PC-3 (cell line): ENCODE measurements around the gene KCNT2. TPM values are rescaled to one million over a fixed set of nuclear protein-coding genes. Genes with fewer than 3 reads are reported as not detected.

ENCODE experiments used
- ATAC-seq: fragments of 200-7000 bp; cut with Tn5 transposase; 2 replicates; pipeline ENCODE4 v1.9.1; 2020; ENCODE audit warnings: mild to moderate bottlenecking, moderate library complexity
- BruUV-seq: library from RNA; stranded (reverse); fragments of 400-500 nt; replicated peaks from 2 replicates; lab custom pipeline; 2021; lab: Mats Ljungman, UMichigan
- CTCF ChIA-PET: fragments of 300-600 bp; sonication (Branson Sonifier 250); formaldehyde crosslinking; loops from one replicate; lab custom pipeline; 2022; ENCODE audit warnings: antibody characterized with exemption; lab: Charles Lee
- POLR2A ChIA-PET: fragments of 300-600 bp; sonication (Branson Sonifier 250); formaldehyde crosslinking; loops from one replicate; lab custom pipeline; 2022; ENCODE audit warnings: antibody characterized with exemption; ENCODE audit not compliant: unreplicated experiment; lab: Charles Lee
- DNase-seq: peaks from one replicate; pipeline ENCODE4 v3.0.0-alpha.2; 2015
- H2AFZ ChIP-seq: fragments of 300-600 bp; sonication (generic); 2 replicates; pipeline ENCODE4 v1.6.0; 2016; ENCODE audit warnings: antibody characterized with exemption, low read length
- H3F3A ChIP-seq: fragments of 300-600 bp; sonication (generic); one replicate; pipeline ENCODE4 v1.6.0; 2017; ENCODE audit warnings: antibody characterized with exemption, low read length, control low read depth, mild to moderate bottlenecking; ENCODE audit not compliant: unreplicated experiment
- H3K27ac ChIP-seq: fragments of 300-600 bp; sonication (generic); 2 replicates; pipeline ENCODE4 v1.5.1; 2016; ENCODE audit warnings: mild to moderate bottlenecking, low read length
- H3K27me3 ChIP-seq: fragments of 300-600 bp; sonication (generic); 2 replicates; pipeline ENCODE4 v1.6.1; 2016; ENCODE audit warnings: low read length, mixed read lengths
- H3K36me3 ChIP-seq: fragments of 300-600 bp; sonication (generic); 2 replicates; pipeline ENCODE4 v1.6.1; 2016; ENCODE audit warnings: low read depth, mixed run types, low read length, mixed read lengths
- H3K4me1 ChIP-seq: fragments of 300-600 bp; sonication (generic); 2 replicates; pipeline ENCODE4 v1.5.1; 2016; ENCODE audit warnings: low read length; ENCODE audit not compliant: insufficient read depth
- H3K4me2 ChIP-seq: fragments of 300-600 bp; sonication (generic); 2 replicates; pipeline ENCODE4 v1.6.0; 2016; ENCODE audit warnings: low read length
- H3K4me3 ChIP-seq: fragments of 300-600 bp; sonication (generic); 2 replicates; pipeline ENCODE4 v1.5.1; 2016; ENCODE audit warnings: mild to moderate bottlenecking, low read length, mixed read lengths
- H3K79me2 ChIP-seq: fragments of 300-600 bp; sonication (generic); 2 replicates; pipeline ENCODE4 v1.6.1; 2017; ENCODE audit warnings: low read length, mixed read lengths
- H3K9ac ChIP-seq: fragments of 300-600 bp; sonication (generic); 2 replicates; pipeline ENCODE4 v1.6.0; 2016; ENCODE audit warnings: mild to moderate bottlenecking, low read length
- H3K9me2 ChIP-seq: fragments of 300-600 bp; sonication (generic); replicated peaks from 2 replicates; pipeline ENCODE4 v1.6.1; 2016; ENCODE audit warnings: mixed run types, low read length, mixed read lengths
- H3K9me3 ChIP-seq: fragments of 300-600 bp; sonication (generic); 2 replicates; pipeline ENCODE4 v1.6.1; 2016; ENCODE audit warnings: low read length, mixed read lengths
- H4K20me1 ChIP-seq: fragments of 300-600 bp; sonication (generic); 2 replicates; pipeline ENCODE4 v1.6.1; 2016; ENCODE audit warnings: low read length, mixed read lengths
- EZH2 ChIP-seq: fragments of 300-600 bp; sonication (generic); IDR thresholded peaks from one replicate; pipeline ENCODE4 v1.6.1; 2017; ENCODE audit warnings: antibody characterized with exemption, mild to moderate bottlenecking, low read length; ENCODE audit not compliant: unreplicated experiment
- EZH2phosphoT487 ChIP-seq: fragments of 300-600 bp; sonication (generic); IDR thresholded peaks from 2 replicates; pipeline ENCODE4 v1.6.1; 2018; ENCODE audit warnings: mild to moderate bottlenecking, antibody characterized with exemption, low read length, borderline replicate concordance
- intact Hi-C: fragments of 100-400 bp; cut with micrococcal nuclease; formaldehyde crosslinking; loops from 2 replicates; pipeline ENCODE4 v1.9.0; 2023
- total RNA-seq: library from RNA; depleted of rRNA; stranded (reverse); fragments of >200 nt; gene quantifications from 2 replicates; pipeline ENCODE4 v1.2.3, GENCODE V29; 2014
- TF ChIP-seq, protein P1 (sequence below): fragments of 300-600 bp; sonication (generic); conservative IDR thresholded peaks from 2 replicates; pipeline ENCODE4 v1.5.1; 2017; ENCODE audit warnings: antibody characterized with exemption, low read depth, mild to moderate bottlenecking, low read length

Gene KCNT2
- total RNA-seq, 1 experiment from 2014 or later: 0.26 TPM

DNA sequence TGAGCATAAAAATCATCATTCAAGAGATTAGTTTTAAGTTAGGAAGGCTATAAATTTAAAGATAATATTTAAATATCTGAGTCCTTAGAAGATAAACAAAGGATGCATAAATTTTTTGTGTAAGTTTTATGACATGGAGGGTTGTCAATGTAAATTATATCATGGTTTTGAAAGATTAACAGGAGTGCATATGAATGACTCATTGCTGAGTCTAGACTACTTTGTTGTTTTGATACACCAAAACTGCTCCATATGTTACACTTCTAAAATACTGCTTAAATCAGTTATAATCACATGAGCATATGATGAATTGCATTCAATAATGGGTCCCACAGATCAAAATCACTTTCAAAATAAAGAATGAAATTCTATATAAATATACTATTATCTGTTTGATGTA lies 312.5 kb downstream of the KCNT2 start:
- peak; percentile 78 for ATAC-seq
- no peaks in the 10 kb centered on the region for H3K79me2 ChIP-seq
- no peaks in the 10 kb centered on the region for H3K9me2 ChIP-seq
- no peaks in the 10 kb centered on the region for H3K27me3 ChIP-seq
- DNase-seq: peak; percentile 6
- no peaks in the 10 kb centered on the region for H4K20me1 ChIP-seq
- CTCF ChIA-PET: no interaction called here
- H3K4me1 ChIP-seq: no peaks in the 10 kb centered on the region
- H3F3A ChIP-seq: no peaks in the 10 kb centered on the region
- TF ChIP-seq, protein P1, sequence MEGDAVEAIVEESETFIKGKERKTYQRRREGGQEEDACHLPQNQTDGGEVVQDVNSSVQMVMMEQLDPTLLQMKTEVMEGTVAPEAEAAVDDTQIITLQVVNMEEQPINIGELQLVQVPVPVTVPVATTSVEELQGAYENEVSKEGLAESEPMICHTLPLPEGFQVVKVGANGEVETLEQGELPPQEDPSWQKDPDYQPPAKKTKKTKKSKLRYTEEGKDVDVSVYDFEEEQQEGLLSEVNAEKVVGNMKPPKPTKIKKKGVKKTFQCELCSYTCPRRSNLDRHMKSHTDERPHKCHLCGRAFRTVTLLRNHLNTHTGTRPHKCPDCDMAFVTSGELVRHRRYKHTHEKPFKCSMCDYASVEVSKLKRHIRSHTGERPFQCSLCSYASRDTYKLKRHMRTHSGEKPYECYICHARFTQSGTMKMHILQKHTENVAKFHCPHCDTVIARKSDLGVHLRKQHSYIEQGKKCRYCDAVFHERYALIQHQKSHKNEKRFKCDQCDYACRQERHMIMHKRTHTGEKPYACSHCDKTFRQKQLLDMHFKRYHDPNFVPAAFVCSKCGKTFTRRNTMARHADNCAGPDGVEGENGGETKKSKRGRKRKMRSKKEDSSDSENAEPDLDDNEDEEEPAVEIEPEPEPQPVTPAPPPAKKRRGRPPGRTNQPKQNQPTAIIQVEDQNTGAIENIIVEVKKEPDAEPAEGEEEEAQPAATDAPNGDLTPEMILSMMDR: no peak
- TF ChIP-seq EZH2: no peak
- TF ChIP-seq EZH2phosphoT487: no peak
- POLR2A ChIA-PET: no interaction called here
- no TSS peak for BruUV-seq
- no peak overlapping the region for H2AFZ ChIP-seq
- no peak overlapping the region for H3K4me3 ChIP-seq
- no peak overlapping the region for H3K4me2 ChIP-seq
- H3K9me3 ChIP-seq: no peaks in the 10 kb centered on the region
- no peak overlapping the region for H3K9ac ChIP-seq
- no peak overlapping the region for H3K27ac ChIP-seq
- H3K36me3 ChIP-seq: no peaks in the 10 kb centered on the region
- intact Hi-C loops: no loop called here

DNA sequence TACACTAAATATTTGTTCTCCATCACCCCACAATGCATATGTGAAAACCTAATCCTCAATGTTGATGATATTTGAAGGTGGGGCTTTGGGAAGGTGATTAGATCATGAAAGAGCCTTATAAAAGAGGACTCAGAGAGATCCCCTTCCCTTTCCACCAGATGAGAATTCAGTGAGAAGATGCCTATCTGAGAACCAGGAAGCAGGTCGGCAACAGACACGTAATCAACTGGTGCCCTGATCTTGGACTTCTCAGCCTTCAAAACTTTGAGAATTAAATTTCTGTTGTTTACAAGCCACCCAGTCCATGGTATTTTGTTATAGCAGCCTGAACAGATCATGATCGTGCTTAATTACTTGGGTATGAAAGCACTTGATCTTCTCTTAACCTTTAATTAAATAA lies 329.4 kb downstream of the KCNT2 start:
- H4K20me1 ChIP-seq: no peaks in the 10 kb centered on the region
- H3K27ac ChIP-seq: peak overlapping the region; percentile 78
- H3K9me3 ChIP-seq: no peaks in the 10 kb centered on the region
- H3K27me3 ChIP-seq: no peaks in the 10 kb centered on the region
- DNase-seq: peak; percentile 12
- peak overlapping the region; percentile 59 for H3K4me2 ChIP-seq
- H3K4me1 ChIP-seq: peaks cover 33% of the 10 kb centered on the region
- ChIA-PET POLR2A (no interaction called here), CTCF (no interaction called here)
- peak; percentile 10 for ATAC-seq
- intact Hi-C loops: no loop called here
- H3K4me3 ChIP-seq: no peak overlapping the region
- no TSS peak for BruUV-seq
- peak overlapping the region; percentile 33; the same call in 1 of the 2 replicates for H2AFZ ChIP-seq
- H3K9me2 ChIP-seq: no peaks in the 10 kb centered on the region
- no peaks in the 10 kb centered on the region for H3F3A ChIP-seq
- no peaks in the 10 kb centered on the region for H3K79me2 ChIP-seq
- TF ChIP-seq, protein P1: no peak
- TF ChIP-seq EZH2 (no peak), EZH2phosphoT487 (no peak)
- no peaks in the 10 kb centered on the region for H3K36me3 ChIP-seq
- peak overlapping the region; percentile 38 for H3K9ac ChIP-seq

DNA sequence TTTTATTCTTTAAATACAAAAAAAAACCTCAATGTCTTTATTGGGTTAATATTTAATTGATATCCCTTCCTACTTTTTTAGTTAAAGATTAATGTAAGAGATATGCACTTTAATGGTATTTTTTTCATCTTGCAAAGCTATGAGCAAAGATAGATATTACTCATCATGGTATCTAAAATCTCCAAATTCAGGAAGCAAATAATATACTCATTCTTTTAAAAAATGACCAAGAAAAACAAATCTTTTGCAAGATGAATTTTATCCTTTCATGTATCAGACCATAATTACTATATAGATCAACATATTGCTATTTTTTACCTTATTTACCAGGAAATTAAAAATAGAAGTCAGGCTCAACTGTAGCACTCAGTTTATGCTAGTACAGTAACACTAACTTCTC lies 330.4 kb downstream of the KCNT2 start:
- H3F3A ChIP-seq: no peaks in the 10 kb centered on the region
- H3K9me2 ChIP-seq: no peaks in the 10 kb centered on the region
- peak overlapping the region; percentile 55 for H3K9ac ChIP-seq
- no peaks in the 10 kb centered on the region for H3K36me3 ChIP-seq
- H3K4me3 ChIP-seq: no peak overlapping the region; the same call in 1 of the 2 replicates
- H3K9me3 ChIP-seq: no peaks in the 10 kb centered on the region
- peaks cover 36% of the 10 kb centered on the region for H3K4me1 ChIP-seq
- H3K27ac ChIP-seq: peak overlapping the region; percentile 90
- peak; percentile 31 for ATAC-seq
- POLR2A ChIA-PET: no interaction called here
- peak; percentile 4 for DNase-seq
- no peaks in the 10 kb centered on the region for H4K20me1 ChIP-seq
- intact Hi-C loops: no loop called here
- H3K27me3 ChIP-seq: no peaks in the 10 kb centered on the region
- TF ChIP-seq EZH2 (no peak), EZH2phosphoT487 (no peak)
- TF ChIP-seq, protein P1: no peak
- H2AFZ ChIP-seq: no peak overlapping the region
- peak overlapping the region; percentile 62 for H3K4me2 ChIP-seq
- BruUV-seq: no TSS peak
- H3K79me2 ChIP-seq: no peaks in the 10 kb centered on the region
- CTCF ChIA-PET: no interaction called here
